ENCODE data around the gene ZBTB2.

ZBTB2 gene

DNA sequence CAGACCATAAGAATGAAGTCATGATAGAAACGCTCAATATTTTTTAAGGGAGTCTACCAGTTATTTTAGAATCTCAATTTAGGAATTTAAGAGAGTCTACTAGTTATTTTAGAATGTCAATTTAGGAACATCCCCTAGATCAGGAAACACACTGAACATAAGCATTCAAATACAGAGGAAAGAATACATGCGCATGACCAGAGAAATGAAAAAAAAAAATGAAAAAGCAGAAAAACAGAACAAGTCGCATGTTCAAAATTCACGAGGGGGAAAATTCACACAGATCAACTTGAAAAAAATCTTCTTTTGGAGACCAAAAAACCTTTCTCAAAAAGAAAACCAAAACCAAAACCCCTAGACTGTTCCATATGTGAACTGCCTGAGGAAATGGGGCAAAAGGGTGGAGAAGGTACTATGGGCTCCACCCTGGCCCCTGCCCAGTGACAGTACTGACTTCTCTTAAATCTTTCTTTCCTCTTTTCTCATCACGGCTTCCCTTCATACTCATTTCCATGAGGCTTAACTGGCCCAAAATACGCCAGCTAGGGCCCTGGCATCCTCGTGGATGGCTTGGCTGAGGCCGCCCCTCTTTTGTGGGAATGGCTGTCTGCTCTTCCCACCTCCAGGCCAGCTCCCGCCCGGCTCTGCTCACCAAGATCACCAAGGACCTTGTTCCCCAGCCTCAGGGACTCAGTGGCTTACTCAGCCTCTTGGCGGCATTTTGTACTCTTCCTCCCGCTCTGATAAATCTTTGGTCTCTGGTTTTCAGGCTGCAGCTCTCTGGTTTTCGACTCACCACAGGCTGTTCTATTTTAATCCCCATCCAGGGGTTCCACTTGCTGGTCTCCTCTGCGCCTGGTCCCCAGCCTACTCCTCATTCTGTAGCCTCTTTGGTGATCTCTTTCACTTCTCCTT, 11.2 kb downstream of the ZBTB2 start:
- in situ Hi-C loops (cut with MboI; ENCODE audit: low sequenced_read_pairs, unreplicated experiment), result no loop called here
- DNase-seq (ENCODE audit: low spot score), result peak; percentile 45
- TF ChIP-seq, protein P1, sequence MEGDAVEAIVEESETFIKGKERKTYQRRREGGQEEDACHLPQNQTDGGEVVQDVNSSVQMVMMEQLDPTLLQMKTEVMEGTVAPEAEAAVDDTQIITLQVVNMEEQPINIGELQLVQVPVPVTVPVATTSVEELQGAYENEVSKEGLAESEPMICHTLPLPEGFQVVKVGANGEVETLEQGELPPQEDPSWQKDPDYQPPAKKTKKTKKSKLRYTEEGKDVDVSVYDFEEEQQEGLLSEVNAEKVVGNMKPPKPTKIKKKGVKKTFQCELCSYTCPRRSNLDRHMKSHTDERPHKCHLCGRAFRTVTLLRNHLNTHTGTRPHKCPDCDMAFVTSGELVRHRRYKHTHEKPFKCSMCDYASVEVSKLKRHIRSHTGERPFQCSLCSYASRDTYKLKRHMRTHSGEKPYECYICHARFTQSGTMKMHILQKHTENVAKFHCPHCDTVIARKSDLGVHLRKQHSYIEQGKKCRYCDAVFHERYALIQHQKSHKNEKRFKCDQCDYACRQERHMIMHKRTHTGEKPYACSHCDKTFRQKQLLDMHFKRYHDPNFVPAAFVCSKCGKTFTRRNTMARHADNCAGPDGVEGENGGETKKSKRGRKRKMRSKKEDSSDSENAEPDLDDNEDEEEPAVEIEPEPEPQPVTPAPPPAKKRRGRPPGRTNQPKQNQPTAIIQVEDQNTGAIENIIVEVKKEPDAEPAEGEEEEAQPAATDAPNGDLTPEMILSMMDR (IDR thresholded peaks at IDR 0.05; ENCODE audit: borderline replicate concordance, control extremely low read depth, extremely low read depth, insufficient read depth, missing control alignments), result no peak

DNA sequence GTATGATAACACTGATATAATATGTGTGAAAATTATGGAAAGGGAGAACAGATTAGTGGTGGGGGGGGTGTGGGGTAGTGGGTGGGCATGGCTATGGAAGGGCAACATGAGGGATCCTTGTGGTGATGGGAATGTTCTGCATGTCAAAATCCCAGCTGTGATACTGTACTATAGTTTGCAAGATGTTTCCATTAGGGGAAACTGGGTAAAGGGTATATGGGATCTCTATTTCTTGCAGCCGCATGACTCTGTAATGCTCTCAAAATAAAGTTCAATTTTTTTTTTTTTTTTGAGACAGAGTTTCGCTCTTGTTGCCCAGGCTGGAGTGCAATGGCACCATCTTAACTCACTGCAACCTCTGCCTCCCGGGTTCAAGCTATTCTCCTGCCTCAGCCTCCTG, 14.3 kb downstream of the ZBTB2 start:
- no peak for DNase-seq (ENCODE audit: low spot score)
- in situ Hi-C loops (cut with MboI; ENCODE audit: low sequenced_read_pairs, unreplicated experiment), result no loop called here
- TF ChIP-seq, protein P1 (IDR thresholded peaks at IDR 0.05; ENCODE audit: borderline replicate concordance, control extremely low read depth, extremely low read depth, insufficient read depth, missing control alignments), result no peak

DNA sequence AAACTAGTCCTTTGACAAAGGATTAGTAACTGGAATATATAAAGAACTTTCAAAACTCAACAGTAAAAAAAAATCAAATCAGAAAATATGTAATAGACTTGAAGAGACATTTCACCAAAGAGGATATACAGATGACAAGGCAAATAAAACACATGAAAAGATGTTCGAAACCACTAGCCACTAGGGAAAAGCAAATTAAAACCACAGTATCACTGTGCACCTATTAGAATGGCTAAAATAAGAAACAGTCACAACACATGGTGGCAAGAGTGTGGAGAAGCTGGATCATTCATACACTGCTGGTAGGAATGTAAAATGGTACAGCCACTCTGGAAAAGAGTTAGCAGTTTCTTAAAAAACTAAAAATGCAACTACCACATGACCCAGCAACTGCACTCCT, 14.9 kb downstream of the ZBTB2 start:
- in situ Hi-C loops (cut with MboI; ENCODE audit: low sequenced_read_pairs, unreplicated experiment), result no loop called here
- no peak for DNase-seq (ENCODE audit: low spot score)
- TF ChIP-seq, protein P1 (IDR thresholded peaks at IDR 0.05; ENCODE audit: borderline replicate concordance, control extremely low read depth, extremely low read depth, insufficient read depth, missing control alignments), result no peak

DNA sequence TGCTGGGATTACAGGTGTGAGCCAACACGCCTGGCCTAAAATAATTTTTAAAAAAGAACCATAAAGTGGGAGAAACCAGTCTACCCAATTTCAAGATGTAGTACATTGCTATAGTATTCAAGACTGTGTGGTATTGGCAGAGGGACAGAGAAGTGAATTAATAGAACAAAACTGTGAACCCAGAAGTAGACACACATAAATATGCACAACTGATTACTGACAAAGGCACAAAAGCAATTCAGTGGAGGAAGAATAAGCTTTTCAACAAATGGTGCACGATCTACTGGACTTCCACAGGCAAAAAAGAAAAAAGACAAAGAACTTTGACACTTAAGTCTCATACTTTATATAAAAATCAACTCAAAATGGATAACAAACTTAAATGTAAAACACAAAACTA, 15.5 kb downstream of the ZBTB2 start:
- in situ Hi-C loops (cut with MboI; ENCODE audit: low sequenced_read_pairs, unreplicated experiment), result no loop called here
- DNase-seq (ENCODE audit: low spot score), result no peak
- TF ChIP-seq, protein P1 (IDR thresholded peaks at IDR 0.05; ENCODE audit: borderline replicate concordance, control extremely low read depth, extremely low read depth, insufficient read depth, missing control alignments), result no peak

DNA sequence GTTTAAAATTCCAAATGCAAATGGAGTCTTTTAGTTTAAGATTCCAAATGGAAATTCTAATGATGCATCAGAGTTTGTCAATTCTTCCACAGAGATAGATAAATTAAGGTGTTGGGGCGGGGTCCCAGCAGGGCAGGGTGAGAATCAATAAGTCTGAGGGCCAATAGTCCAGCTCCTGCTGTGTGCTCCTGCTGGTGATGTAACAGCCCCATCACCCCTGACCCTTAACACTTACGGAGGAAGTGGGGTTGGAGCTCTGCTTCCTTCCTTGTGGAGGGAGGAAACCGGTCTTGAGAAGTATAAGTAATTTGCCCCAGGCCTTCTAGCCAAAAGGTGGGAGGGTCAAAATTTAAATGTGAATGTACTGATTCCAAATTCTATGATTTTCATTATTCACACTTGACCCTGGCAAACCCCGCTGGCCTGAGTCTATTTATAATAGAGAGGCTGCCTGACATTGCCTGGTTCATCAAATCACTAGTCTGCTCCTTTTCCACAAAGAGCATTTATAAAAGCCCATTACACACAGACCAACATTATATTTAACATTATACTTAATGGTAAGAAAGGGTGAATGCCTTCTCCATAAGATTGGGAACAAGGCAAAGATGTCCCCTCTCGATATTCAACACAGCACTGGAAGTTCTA, 17.2 kb downstream of the ZBTB2 start:
- in situ Hi-C loops (cut with MboI; ENCODE audit: low sequenced_read_pairs, unreplicated experiment), result no loop called here
- DNase-seq (ENCODE audit: low spot score), result no peak

DNA sequence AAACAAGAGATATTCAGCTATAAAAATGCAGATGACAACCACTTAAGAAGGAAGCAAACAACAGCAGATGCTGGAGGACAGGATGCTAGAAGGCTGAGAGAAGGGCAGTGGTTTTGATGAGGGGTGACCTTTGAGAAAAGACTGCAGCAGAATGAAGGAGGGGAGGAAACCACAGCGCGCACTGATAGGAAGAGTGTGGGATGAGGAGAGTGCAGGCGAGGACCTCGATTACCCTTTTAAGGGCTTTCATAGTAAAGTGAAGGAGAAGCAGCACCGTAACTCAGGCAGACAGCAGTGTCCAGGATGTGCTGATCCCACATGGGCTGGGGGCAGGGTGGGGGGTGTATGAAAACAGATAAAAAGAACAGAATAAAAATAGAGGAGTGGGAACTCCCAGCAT, 19.2 kb downstream of the ZBTB2 start:
- no peak for DNase-seq (ENCODE audit: low spot score)
- in situ Hi-C loops (cut with MboI; ENCODE audit: low sequenced_read_pairs, unreplicated experiment), result no loop called here
- TF ChIP-seq, protein P1 (IDR thresholded peaks at IDR 0.05; ENCODE audit: borderline replicate concordance, control extremely low read depth, extremely low read depth, insufficient read depth, missing control alignments), result no peak

More for the DNA sequence above, 17.2 kb downstream of the ZBTB2 start:
- TF ChIP-seq, protein P1 (IDR thresholded peaks at IDR 0.05; ENCODE audit: borderline replicate concordance, control extremely low read depth, extremely low read depth, insufficient read depth, missing control alignments), result no peak
